ENCODE results near the gene RET.

DNA sequence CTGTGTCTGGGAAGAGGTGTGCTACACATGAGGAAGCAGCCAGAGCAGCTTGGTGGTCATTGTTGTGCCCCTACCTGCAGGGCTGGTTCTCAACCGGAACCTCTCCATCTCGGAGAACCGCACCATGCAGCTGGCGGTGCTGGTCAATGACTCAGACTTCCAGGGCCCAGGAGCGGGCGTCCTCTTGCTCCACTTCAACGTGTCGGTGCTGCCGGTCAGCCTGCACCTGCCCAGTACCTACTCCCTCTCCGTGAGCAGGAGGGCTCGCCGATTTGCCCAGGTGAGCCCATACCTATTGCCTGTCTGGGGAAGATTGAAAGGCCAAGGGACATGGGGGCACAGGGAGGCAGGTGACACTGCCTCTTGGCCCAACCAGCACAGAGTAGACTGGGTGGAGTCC, 32.1 kb downstream of the RET start:
- TF ChIP-seq, protein P1, sequence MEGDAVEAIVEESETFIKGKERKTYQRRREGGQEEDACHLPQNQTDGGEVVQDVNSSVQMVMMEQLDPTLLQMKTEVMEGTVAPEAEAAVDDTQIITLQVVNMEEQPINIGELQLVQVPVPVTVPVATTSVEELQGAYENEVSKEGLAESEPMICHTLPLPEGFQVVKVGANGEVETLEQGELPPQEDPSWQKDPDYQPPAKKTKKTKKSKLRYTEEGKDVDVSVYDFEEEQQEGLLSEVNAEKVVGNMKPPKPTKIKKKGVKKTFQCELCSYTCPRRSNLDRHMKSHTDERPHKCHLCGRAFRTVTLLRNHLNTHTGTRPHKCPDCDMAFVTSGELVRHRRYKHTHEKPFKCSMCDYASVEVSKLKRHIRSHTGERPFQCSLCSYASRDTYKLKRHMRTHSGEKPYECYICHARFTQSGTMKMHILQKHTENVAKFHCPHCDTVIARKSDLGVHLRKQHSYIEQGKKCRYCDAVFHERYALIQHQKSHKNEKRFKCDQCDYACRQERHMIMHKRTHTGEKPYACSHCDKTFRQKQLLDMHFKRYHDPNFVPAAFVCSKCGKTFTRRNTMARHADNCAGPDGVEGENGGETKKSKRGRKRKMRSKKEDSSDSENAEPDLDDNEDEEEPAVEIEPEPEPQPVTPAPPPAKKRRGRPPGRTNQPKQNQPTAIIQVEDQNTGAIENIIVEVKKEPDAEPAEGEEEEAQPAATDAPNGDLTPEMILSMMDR (IDR thresholded peaks at IDR 0.05), result no peak
- TF ChIP-seq POLR2A (IDR thresholded peaks at IDR 0.05), result no peak

All from tibial nerve (tissue), 3 donors.